ENCODE data around the gene FOS. TPM values are rescaled to one million over a fixed set of nuclear protein-coding genes. Genes with fewer than 3 reads are reported as not detected.

The FOS gene
- total RNA-seq, result 1,000 to 10,000 TPM in 1 of 2 donors, 100 to 1,000 TPM in 1; 129 to 2,160 TPM
- 100 to 1,000 TPM; 154 to 504 TPM for polyA plus RNA-seq
- long read RNA-seq, donor 1, transcript FOS-208 (3 exons, 1,496 nt), result minor isoform, 525 of 3,849 reads
- long read RNA-seq, donor 1, transcript FOS-205 (3 exons, 629 nt), result minor isoform, 15 of 3,849 reads
- long read RNA-seq, donor 1, transcript FOS-201 (4 exons, 2,158 nt), result major isoform, 2,150 of 3,849 reads
- long read RNA-seq, donor 1, transcript FOS-206 (2 exons, 1,280 nt), result minor isoform, 801 of 3,849 reads
- long read RNA-seq, donor 1, partial matches to known transcripts, result 12 of 3,849 reads
- long read RNA-seq, donor 1, other reads (novel, unspliced or antisense), result 341 of 3,849 reads
- long read RNA-seq, donor 2, transcript FOS-201 (4 exons, 2,158 nt), result major isoform, 27 of 33 reads
- long read RNA-seq, donor 2, partial matches to known transcripts, result 0 of 33 reads
- long read RNA-seq, donor 2, other reads (novel, unspliced or antisense), result 4 of 33 reads

DNA sequence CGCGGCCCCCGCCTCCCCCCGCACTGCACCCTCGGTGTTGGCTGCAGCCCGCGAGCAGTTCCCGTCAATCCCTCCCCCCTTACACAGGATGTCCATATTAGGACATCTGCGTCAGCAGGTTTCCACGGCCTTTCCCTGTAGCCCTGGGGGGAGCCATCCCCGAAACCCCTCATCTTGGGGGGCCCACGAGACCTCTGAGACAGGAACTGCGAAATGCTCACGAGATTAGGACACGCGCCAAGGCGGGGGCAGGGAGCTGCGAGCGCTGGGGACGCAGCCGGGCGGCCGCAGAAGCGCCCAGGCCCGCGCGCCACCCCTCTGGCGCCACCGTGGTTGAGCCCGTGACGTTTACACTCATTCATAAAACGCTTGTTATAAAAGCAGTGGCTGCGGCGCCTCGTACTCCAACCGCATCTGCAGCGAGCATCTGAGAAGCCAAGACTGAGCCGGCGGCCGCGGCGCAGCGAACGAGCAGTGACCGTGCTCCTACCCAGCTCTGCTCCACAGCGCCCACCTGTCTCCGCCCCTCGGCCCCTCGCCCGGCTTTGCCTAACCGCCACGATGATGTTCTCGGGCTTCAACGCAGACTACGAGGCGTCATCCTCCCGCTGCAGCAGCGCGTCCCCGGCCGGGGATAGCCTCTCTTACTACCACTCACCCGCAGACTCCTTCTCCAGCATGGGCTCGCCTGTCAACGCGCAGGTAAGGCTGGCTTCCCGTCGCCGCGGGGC, at the start of gene FOS:
Gene FOS, plus strand, starts transcription at position 407 of the 731 bp plus-strand sequence. Its CDS starts 155 bp downstream, at position 562.
- no peaks in the 10 kb centered on the region for H3K4me1 ChIP-seq (ENCODE audit: control insufficient read depth in 1 of 2, insufficient read depth in 2 of 2, low read length in 2 of 2)
- intact Hi-C loops (cut with DNase I), result loop anchor here (2.0 to 5.0 kb wide), 2 partner anchors 16 to 96 kb away; no protein-coding TSS in a partner anchor

DNA sequence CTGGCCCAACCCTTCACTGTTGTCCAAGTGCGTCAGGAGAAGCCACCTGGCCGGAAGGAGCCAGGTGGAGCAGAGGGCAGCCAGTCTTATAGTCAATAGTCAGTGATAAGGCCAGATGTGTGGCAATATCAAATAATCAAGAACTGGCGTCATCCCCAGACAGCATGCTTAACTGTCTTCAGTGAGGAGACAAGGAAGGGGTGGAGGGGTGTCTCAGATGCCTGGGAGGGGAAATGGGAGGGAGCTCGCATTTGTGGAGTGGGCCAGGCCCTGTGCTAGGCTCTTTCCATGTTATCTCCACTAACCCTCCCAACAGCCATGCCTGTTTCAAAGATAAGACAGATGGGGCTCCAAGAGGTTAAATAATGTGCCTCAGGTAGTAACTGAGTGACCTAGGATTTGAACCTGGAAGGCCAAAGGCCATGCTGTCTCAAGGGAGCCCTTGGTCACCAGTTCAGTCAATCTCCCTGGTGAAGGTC, 48.9 kb upstream of the FOS start:
- WGBS, 2 donors, result 95 to 97% methylated on average over 4 of the region's 4 CpGs
- H3K27me3 ChIP-seq (ENCODE audit: control insufficient read depth in 1 of 2, insufficient read depth in 2 of 2, low read length in 1 of 2), result no peaks in the 10 kb centered on the region
- H3K9me3 ChIP-seq (ENCODE audit: control insufficient read depth, low read length), result no peaks in the 10 kb centered on the region
- H3K4me1 ChIP-seq (ENCODE audit: control insufficient read depth in 1 of 2, insufficient read depth in 2 of 2, low read length in 2 of 2), result no peaks in the 10 kb centered on the region
- H3K27ac ChIP-seq (ENCODE audit: low read depth in 1 of 2, low read length in 2 of 2), result no peak overlapping the region
- H3K4me3 ChIP-seq (ENCODE audit: low read length in 2 of 2), result no peak overlapping the region
- intact Hi-C loops (cut with DNase I), result loop anchor here in 1 of 2 donors (10.0 kb wide), 1 partner anchor 65 kb away; no protein-coding TSS in a partner anchor
- no peak for DNase-seq
- no peak for ATAC-seq (ENCODE audit: low FRiP score)
- no peaks in the 10 kb centered on the region for H3K36me3 ChIP-seq (ENCODE audit: control insufficient read depth in 1 of 2, insufficient read depth in 2 of 2, low read length in 1 of 2)

More for the DNA sequence above, at the start of gene FOS:
- ATAC-seq (ENCODE audit: low FRiP score) (peak; percentile 82), DNase-seq (peak; percentile 95 to 97)
- H3K4me3 ChIP-seq (ENCODE audit: low read length in 2 of 2), result peak within 1 kb of the TSS; percentile 53 to 78
- no peaks in the 10 kb centered on the region for H3K9me3 ChIP-seq (ENCODE audit: control insufficient read depth, low read length)
- peak within 1 kb of the TSS; percentile 98 to 100 for H3K27ac ChIP-seq (ENCODE audit: low read depth in 1 of 2, low read length in 2 of 2)
- 0% methylated on average over 65 to 69 of the region's 69 CpGs for WGBS, 2 donors
- H3K36me3 ChIP-seq (ENCODE audit: control insufficient read depth in 1 of 2, insufficient read depth in 2 of 2, low read length in 1 of 2), result peaks cover 0 to 2% of the 10 kb centered on the region in 2 donors
- peaks cover 0 to 2% of the 10 kb centered on the region in 2 donors for H3K27me3 ChIP-seq (ENCODE audit: control insufficient read depth in 1 of 2, insufficient read depth in 2 of 2, low read length in 1 of 2)

DNA sequence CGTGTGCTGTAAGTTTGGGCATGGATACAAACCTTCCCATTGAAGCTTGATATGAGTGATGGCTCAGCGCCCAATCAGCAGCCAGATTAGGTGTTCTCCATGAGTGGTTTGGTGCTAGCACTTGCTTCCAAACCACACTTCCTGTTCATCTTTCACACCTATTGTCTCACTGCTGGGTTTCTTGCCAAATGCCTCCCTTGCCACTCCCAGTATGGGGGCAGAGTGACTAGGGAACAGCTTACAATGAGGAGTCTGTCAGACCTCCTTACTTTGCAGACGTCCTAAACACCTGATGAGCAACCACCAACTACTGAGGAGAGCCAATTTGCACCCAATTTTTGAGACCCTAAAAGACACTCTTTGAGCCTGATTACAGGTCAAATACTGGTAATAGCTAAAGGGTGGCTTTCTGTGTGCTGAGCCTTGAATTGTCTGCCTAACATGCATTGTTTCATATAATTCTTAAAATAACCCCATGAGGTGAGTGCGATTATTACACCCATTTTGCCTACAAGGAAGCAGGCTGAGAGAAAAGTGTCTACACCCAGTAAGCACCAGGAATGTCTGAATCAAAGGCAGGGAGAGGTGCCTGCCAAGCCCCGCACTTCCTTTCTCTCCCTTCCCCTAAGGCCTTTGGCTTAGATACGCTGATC, 48.4 kb upstream of the FOS start:
- Histone ChIP-seq H3K36me3 (ENCODE audit: control insufficient read depth in 1 of 2, insufficient read depth in 2 of 2, low read length in 1 of 2) (no peaks in the 10 kb centered on the region), H3K4me1 (ENCODE audit: control insufficient read depth in 1 of 2, insufficient read depth in 2 of 2, low read length in 2 of 2) (no peaks in the 10 kb centered on the region), H3K4me3 (ENCODE audit: low read length in 2 of 2) (no peak overlapping the region), H3K27me3 (ENCODE audit: control insufficient read depth in 1 of 2, insufficient read depth in 2 of 2, low read length in 1 of 2) (no peaks in the 10 kb centered on the region), H3K27ac (ENCODE audit: low read depth in 1 of 2, low read length in 2 of 2) (no peak overlapping the region), H3K9me3 (ENCODE audit: control insufficient read depth, low read length) (no peaks in the 10 kb centered on the region)
- intact Hi-C loops (cut with DNase I), result loop anchor here in 1 of 2 donors (10.0 kb wide), 1 partner anchor 65 kb away; no protein-coding TSS in a partner anchor
- ATAC-seq (ENCODE audit: low FRiP score) (no peak), DNase-seq (no peak)
- WGBS, 2 donors, result 81 to 84% methylated on average over 6 of the region's 6 CpGs

DNA sequence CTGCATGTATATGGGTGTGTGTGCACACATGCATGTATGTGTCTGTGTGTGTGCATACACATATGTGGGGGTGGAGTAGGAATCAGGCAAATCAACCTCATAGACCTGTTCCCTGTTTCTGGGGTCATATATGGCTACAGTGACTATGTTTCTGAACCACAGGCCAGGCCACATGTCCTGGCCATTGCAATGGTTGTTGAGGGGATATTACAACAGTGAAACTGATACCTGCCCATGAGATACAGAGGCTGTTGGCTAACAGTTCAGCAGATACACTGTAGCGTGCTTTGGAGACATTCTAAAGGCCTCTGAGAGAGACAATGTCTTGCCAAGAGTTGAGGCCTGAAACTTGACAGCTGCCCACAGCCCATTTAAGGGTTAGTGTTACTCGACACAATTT, 47.3 kb upstream of the FOS start:
- intact Hi-C loops (cut with DNase I), result loop anchor here in 1 of 2 donors (10.0 kb wide), 1 partner anchor 63 kb away; no protein-coding TSS in a partner anchor
- no peaks in the 10 kb centered on the region for H3K27me3 ChIP-seq (ENCODE audit: control insufficient read depth in 1 of 2, insufficient read depth in 2 of 2, low read length in 1 of 2)
- no peaks in the 10 kb centered on the region for H3K9me3 ChIP-seq (ENCODE audit: control insufficient read depth, low read length)
- H3K36me3 ChIP-seq (ENCODE audit: control insufficient read depth in 1 of 2, insufficient read depth in 2 of 2, low read length in 1 of 2), result no peaks in the 10 kb centered on the region
- H3K4me1 ChIP-seq (ENCODE audit: control insufficient read depth in 1 of 2, insufficient read depth in 2 of 2, low read length in 2 of 2), result no peaks in the 10 kb centered on the region
- no peak overlapping the region for H3K4me3 ChIP-seq (ENCODE audit: low read length in 2 of 2)
- DNase-seq, result no peak
- WGBS, 2 donors, result 77 to 96% methylated on average over 2 of the region's 2 CpGs
- no peak for ATAC-seq (ENCODE audit: low FRiP score)
- no peak overlapping the region for H3K27ac ChIP-seq (ENCODE audit: low read depth in 1 of 2, low read length in 2 of 2)

DNA sequence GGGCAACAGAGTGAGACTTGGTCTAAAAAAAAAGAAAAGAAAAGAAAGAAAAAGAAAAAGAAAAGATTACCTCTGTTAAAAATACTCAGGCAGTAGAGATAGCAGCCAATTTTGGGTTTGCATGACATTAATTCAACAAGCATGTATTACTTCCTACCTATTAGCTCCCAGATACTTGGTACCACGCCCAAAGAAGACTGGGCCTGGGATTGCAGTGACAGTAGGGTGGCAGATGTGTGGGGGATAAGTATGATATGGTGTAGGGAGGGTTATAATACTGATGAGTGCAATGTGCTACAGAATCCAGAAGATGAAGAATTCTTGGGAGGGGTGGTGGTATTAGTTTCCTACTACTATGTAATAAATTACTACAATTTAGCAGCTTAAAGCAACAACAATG, 46.4 kb upstream of the FOS start:
- H3K36me3 ChIP-seq (ENCODE audit: control insufficient read depth in 1 of 2, insufficient read depth in 2 of 2, low read length in 1 of 2), result no peaks in the 10 kb centered on the region
- H3K27me3 ChIP-seq (ENCODE audit: control insufficient read depth in 1 of 2, insufficient read depth in 2 of 2, low read length in 1 of 2), result no peaks in the 10 kb centered on the region
- intact Hi-C loops (cut with DNase I), result loop anchor here in 1 of 2 donors (10.0 kb wide), 1 partner anchor 63 kb away; no protein-coding TSS in a partner anchor
- no peak for ATAC-seq (ENCODE audit: low FRiP score)
- no peak overlapping the region for H3K27ac ChIP-seq (ENCODE audit: low read depth in 1 of 2, low read length in 2 of 2)
- H3K4me3 ChIP-seq (ENCODE audit: low read length in 2 of 2), result no peak overlapping the region
- no peaks in the 10 kb centered on the region for H3K9me3 ChIP-seq (ENCODE audit: control insufficient read depth, low read length)
- DNase-seq, result no peak
- no peaks in the 10 kb centered on the region for H3K4me1 ChIP-seq (ENCODE audit: control insufficient read depth in 1 of 2, insufficient read depth in 2 of 2, low read length in 2 of 2)
- 86 to 92% methylated on average over 1 of the region's 1 CpG for WGBS, 2 donors

DNA sequence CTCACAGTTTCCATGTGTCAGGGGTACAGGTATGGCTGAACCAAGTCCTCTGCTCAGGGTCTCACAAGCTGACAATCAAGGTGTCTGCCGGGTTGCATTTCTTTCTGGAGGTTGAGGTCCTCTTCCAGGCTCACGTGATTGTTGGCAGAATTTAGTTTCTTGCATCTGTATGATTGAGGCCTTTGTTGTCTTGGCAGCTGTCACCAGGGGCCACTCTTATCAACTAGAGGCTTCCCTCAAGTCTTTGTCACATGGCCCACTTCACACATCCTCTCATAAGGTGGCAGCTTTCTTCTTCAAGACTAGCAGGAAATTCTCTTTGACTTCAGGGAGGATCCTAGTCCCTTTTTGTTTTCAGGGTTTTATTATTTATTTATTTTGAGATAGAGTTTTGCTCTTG, 46.0 kb upstream of the FOS start:
- 89 to 92% methylated on average over 2 of the region's 2 CpGs for WGBS, 2 donors
- intact Hi-C loops (cut with DNase I), result loop anchor here in 1 of 2 donors (10.0 kb wide), 1 partner anchor 62 kb away; no protein-coding TSS in a partner anchor
- H3K36me3 ChIP-seq (ENCODE audit: control insufficient read depth in 1 of 2, insufficient read depth in 2 of 2, low read length in 1 of 2), result no peaks in the 10 kb centered on the region
- no peak overlapping the region for H3K4me3 ChIP-seq (ENCODE audit: low read length in 2 of 2)
- no peaks in the 10 kb centered on the region for H3K4me1 ChIP-seq (ENCODE audit: control insufficient read depth in 1 of 2, insufficient read depth in 2 of 2, low read length in 2 of 2)
- ATAC-seq (ENCODE audit: low FRiP score), result no peak
- no peak for DNase-seq
- no peak overlapping the region for H3K27ac ChIP-seq (ENCODE audit: low read depth in 1 of 2, low read length in 2 of 2)
- no peaks in the 10 kb centered on the region for H3K27me3 ChIP-seq (ENCODE audit: control insufficient read depth in 1 of 2, insufficient read depth in 2 of 2, low read length in 1 of 2)
- no peaks in the 10 kb centered on the region for H3K9me3 ChIP-seq (ENCODE audit: control insufficient read depth, low read length)

DNA sequence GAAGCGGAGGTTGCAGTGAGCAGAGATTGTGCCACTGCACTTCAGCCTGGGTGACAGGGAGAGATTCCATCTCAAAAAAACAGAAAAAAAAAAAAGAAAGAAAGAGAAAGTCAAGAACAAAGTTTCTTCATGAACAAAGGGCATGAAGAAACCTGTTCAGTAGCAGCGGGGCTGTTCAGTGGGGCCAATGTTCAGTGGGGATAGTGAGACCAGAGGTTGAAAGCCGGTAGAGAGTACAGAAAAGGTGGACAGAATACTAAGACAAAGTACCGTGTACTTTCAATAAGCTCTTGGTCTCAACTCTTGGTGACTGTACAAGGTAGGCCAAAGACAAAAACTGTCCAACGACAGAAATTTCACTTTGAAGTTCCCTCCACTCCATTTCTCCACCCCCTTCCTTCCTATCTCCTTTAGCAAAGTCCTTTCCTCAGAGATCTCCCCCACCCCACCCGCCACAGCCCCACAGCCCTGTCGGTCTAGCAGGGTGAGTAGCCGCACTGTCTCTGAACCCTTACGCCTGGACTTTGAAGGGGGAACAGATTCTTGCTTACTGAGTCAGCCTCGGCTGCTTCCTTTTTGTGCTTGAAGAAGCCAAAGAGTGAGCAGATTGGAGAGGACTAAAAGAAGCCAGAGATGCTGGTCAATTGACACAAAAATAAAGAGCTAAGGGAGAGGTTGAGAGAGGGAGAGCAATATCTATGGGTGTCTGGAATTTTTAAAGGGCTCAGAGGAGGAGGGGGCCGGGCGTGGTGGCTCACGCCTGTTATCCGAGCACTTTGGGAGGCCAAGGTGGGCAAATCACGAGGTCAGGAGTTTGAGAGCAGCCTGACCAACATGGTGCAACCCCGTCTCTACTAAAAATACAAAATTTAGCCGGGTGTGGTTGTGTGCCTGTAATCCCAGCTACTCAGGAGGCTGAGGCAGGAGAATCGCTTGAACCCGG, 44.2 kb upstream of the FOS start:
- ATAC-seq (ENCODE audit: low FRiP score), result no peak
- 71 to 74% methylated on average over 19 of the region's 19 CpGs for WGBS, 2 donors

More for the DNA sequence above, 44.2 kb upstream of the FOS start:
- H3K27ac ChIP-seq (ENCODE audit: low read depth in 1 of 2, low read length in 2 of 2), result peak overlapping the region in 1 of 2 donors; percentile 42
- peak; percentile 83 to 88 for DNase-seq
- H3K4me1 ChIP-seq (ENCODE audit: control insufficient read depth in 1 of 2, insufficient read depth in 2 of 2, low read length in 2 of 2), result peaks cover 5 to 8% of the 10 kb centered on the region in 2 donors
- H3K27me3 ChIP-seq (ENCODE audit: control insufficient read depth in 1 of 2, insufficient read depth in 2 of 2, low read length in 1 of 2), result no peaks in the 10 kb centered on the region
- no peaks in the 10 kb centered on the region for H3K9me3 ChIP-seq (ENCODE audit: control insufficient read depth, low read length)
- intact Hi-C loops (cut with DNase I), result loop anchor here (5.0 to 10.0 kb wide), 4 partner anchors 47 to 63 kb away; no protein-coding TSS in a partner anchor
- no peaks in the 10 kb centered on the region for H3K36me3 ChIP-seq (ENCODE audit: control insufficient read depth in 1 of 2, insufficient read depth in 2 of 2, low read length in 1 of 2)
- H3K4me3 ChIP-seq (ENCODE audit: low read length in 2 of 2), result no peak overlapping the region

Measured in aorta (tissue), 5 donors.